ENCODE results near the gene EML2.
A peak's percentile ranks its signal among the peaks of the same experiment; 100 is the strongest.

The EML2 gene

DNA sequence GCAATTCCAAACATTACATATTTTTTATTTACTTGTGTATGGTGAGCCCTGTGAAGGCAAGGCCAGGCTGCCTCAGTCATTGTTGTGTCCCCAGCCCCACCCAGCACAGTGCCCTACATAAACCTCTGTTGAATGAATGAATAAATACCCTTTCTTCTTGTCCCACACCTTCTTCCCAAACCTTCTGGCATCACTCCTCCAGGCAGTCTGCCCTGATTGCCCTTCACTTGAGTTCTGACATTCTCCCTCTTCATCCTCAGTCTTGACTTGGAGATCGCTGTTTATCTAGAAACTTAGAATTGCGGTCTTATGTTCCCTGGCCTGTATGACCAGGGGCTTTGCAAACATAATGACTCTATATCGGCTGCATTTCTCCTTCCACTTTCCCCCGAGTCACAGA, 49.4 kb downstream of the EML2 start:
- TF ChIP-seq, protein P1, sequence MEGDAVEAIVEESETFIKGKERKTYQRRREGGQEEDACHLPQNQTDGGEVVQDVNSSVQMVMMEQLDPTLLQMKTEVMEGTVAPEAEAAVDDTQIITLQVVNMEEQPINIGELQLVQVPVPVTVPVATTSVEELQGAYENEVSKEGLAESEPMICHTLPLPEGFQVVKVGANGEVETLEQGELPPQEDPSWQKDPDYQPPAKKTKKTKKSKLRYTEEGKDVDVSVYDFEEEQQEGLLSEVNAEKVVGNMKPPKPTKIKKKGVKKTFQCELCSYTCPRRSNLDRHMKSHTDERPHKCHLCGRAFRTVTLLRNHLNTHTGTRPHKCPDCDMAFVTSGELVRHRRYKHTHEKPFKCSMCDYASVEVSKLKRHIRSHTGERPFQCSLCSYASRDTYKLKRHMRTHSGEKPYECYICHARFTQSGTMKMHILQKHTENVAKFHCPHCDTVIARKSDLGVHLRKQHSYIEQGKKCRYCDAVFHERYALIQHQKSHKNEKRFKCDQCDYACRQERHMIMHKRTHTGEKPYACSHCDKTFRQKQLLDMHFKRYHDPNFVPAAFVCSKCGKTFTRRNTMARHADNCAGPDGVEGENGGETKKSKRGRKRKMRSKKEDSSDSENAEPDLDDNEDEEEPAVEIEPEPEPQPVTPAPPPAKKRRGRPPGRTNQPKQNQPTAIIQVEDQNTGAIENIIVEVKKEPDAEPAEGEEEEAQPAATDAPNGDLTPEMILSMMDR (conservative IDR thresholded peaks at IDR 0.05) = no peak
- H3K27ac ChIP-seq = no peak overlapping the region

DNA sequence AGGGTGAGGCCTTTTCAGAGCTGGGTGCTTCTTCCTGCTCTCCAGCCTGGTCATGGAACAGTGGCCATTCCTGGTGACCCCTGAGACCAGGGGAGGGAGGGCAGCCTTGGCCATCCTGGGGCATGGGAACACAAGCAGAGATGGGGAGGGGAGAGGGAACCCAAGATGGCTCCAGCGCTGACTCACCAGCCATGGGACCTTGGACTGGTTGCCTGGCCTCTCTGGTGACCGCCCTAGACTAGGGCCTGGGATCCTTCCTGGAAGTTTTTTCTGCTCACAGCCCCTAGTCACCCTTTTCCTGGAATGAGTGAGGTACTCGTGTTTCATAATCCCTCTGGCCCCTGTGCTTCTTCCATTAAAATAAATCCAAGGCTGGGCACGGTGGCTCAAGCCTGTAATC, 51.3 kb downstream of the EML2 start:
- TF ChIP-seq, protein P1 (conservative IDR thresholded peaks at IDR 0.05) = no peak
- no peak overlapping the region for H3K27ac ChIP-seq

DNA sequence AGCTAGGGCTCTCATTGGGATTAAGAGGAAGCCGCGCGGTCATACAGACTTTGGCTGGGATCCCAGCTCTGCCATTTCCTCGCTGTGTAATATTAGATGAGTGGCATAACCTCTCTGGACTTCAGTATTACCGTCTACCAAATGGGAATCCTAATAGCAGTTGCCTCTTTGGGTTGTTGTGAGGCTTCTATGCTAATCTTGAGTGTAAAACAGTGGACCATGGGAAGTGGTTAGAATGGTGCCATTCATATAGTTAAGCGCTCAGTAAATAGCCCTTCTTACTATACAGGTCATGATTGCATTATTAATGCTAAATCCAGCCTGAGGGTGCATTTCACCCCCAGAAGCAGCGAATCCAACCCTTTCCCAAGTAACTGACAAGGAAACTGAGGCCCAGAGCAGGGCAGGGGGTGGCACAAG, 54.0 kb downstream of the EML2 start:
- TF ChIP-seq, protein P1 (conservative IDR thresholded peaks at IDR 0.05) = no peak
- peak overlapping the region; percentile 91 for H3K27ac ChIP-seq

DNA sequence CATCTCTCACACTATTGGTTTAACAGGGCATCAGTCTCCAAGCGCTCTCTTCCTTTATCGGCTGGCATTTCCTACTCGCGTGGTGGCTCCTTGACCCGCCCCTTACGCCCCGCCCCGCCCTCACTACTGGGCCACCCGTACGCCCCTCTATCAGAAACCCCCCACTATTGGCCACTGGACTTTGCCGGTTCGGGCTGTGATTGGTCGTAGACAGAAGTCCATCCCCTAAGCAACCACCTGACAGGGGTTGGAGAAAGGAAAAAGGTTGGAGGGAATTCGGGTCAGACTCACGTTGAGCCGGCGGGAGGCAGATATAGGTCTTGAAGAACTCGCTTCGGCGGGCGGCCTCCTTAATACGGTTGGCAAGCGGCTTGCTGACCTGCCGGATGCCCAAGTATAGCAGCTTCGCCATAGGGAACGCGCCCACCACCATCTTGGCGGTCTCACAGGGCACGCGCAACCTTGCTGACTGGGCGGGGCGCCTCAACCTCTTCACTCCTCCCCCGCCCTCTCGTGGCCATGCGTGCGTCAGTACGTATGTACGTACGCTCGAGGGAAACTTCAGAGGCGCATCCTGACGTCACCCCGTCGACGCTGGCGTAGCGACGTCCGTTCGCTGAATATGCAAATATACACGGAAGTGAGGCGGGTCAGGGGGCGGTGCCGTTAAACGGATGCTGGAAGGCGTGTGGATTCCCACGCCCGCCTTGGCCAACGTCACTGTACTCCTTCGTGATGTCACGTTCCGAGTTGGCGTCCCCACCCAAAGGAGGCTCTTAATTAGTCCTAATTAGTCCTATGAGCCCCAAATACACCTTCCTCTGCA, 54.7 kb downstream of the EML2 start, which contains the start of gene OPA3:
Gene OPA3 (minus strand): TSS at position 471 of the 826 bp plus-strand sequence. CDS start 38 bp downstream, at position 433.
- TF ChIP-seq, protein P1 (conservative IDR thresholded peaks at IDR 0.05) = no peak
- H3K27ac ChIP-seq = peak within 1 kb of the TSS; percentile 91

DNA sequence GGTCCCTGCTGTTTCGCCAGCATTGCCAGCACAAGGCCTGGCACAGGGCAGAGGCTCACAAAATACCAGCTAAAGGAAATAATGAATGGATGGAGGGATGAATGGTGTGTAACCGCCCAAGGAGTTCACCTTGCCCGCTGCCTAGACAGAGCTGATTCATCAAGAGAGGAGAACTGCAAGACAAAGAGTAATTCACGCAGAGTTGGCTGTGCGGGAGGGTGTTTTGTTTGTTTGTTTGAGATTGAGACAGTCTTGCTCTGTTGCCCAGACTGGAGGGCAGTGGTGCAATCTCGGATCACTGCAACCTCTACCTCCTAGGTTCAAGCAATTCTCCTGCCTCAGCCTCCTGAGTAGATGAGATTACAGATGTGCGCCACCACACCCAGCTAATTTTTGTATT, 57.6 kb downstream of the EML2 start:
- TF ChIP-seq, protein P1 (conservative IDR thresholded peaks at IDR 0.05) = no peak
- peak overlapping the region; percentile 23; the same call in 1 of the 2 replicates for H3K27ac ChIP-seq

DNA sequence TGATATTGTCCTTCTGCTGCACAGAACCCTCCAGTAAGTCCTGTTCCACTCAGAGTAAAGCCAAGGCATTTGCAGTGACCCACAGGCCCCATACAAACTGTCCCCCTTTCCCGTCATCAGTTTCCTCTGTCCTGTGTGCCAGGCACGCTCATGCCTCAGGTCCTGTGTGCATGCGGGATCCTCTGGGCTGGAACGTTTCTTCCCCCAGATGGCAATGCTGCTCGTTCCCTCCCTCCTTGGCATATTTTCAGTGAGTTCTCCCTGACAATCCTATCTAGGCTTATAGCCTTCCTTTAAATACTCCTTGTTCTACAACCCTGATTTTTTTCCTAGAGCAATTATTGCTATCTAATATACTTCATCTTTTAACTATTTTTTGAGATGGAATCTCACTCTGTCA, 60.3 kb downstream of the EML2 start:
- H3K27ac ChIP-seq = peak overlapping the region; percentile 79; the same call in 1 of the 2 replicates
- TF ChIP-seq, protein P1 (conservative IDR thresholded peaks at IDR 0.05) = no peak

DNA sequence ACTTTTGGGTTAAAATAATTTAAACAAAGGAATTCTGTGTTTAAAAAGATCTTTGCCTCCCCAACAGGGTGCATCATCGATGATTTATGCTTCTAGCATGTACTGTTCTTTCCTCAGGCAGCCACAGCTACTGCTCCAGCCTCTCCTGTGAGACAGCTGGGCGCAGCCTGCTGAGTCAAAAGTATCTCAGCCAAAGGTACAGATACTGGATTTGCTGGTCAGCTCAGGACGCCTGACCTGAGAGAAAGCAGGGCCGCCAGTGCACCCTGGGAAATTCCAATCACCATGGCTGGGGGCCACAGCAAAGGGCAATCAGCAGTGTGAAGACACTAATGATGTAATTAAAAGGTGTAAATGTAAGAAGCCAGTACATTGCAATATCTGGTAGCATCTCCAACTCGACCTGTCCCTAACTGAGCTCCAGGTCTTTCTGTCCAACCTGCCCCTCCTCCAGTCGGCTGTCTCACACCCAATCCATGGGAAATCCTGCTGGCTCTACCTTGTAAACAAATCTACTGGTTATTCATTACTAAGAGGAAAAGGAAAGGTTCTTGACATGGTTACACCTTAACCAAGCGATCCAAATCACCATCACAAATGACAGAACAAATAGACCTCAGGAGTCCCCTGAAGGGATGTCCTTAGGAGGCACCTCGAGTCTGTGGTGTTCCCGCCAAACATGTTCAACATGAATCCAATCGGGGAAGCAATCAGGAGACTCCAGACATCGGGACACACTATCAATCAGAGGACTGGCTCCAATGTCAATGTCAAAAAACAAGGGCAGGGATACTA, 61.9 kb downstream of the EML2 start:
- H3K27ac ChIP-seq = peak overlapping the region; percentile 79
- TF ChIP-seq, protein P1 (conservative IDR thresholded peaks at IDR 0.05) = no peak
